GM19099 (cell line): Measurements from ENCODE around the gene OR2AG2.

Experiments
- POLR2A ChIP-seq: IDR thresholded peaks from 3 replicates; pipeline ENCODE4 v1.6.1; 2011; ENCODE audit warnings: low read depth; ENCODE audit not compliant: insufficient read length; ENCODE audit errors: extremely low read depth

OR2AG2 gene

DNA sequence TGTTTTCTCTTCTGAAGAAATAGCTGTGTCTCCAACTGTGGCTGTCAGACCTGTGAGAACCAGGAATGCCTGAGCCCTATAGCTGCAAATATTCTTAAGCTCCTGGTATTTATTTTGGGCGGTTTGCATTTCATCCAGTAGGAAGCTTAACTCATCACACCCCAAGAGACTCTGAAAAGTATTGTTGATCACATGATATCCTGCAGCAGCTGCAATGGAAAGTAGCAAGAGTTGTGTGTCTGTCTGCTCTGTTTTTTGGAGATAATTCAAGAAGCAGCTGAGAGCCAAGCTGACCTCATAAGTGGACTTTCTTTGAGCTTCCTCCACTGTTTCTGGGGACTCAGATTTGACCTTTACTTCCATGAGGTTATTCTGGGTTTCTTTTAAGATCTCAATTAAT is 52.2 kb downstream of the OR2AG2 start:
- TF ChIP-seq POLR2A, result no peak

GRCh38 chr11:6717426-6717825 is 54.4 kb downstream of the OR2AG2 start:
- no peak for TF ChIP-seq POLR2A
